Type B pancreatic cell (in vitro differentiated cells): Measurements from ENCODE around the gene GMCL1. TPM values are rescaled to one million over a fixed set of nuclear protein-coding genes. Genes with fewer than 3 reads are reported as not detected.
A peak's percentile ranks its signal among the peaks of the same experiment; 100 is the strongest.
"Not testable (repeated sequence)": the region's sequence is repeated elsewhere in the genome, so short reads cannot be mapped to it uniquely, and the experiment has no call there.

Experiments used
- DNase-seq: peaks from one replicate; pipeline ENCODE4 v3.0.0; 2021; ENCODE audit warnings: mixed read lengths; ENCODE audit not compliant: unreplicated experiment; ENCODE audit errors: extremely low spot score
- H3K27ac Mint-ChIP-seq: 2 replicates; pipeline ENCODE4 v1.8.0; 2021; ENCODE audit warnings: mild to moderate bottlenecking, mixed read lengths
- H3K27me3 Mint-ChIP-seq: 2 replicates; pipeline ENCODE4 v1.8.0; 2021; ENCODE audit warnings: mixed read lengths
- H3K36me3 Mint-ChIP-seq: 2 replicates; pipeline ENCODE4 v1.8.0; 2021; ENCODE audit warnings: mixed read lengths
- H3K4me1 Mint-ChIP-seq: one replicate; pipeline ENCODE4 v1.8.0; 2021; ENCODE audit warnings: mixed read lengths; ENCODE audit not compliant: unreplicated experiment
- H3K4me3 Mint-ChIP-seq: 2 replicates; pipeline ENCODE4 v1.8.0; 2021; ENCODE audit warnings: mild to moderate bottlenecking, mixed read lengths
- H3K9me3 Mint-ChIP-seq: 2 replicates; pipeline ENCODE4 v1.8.0; 2021; ENCODE audit warnings: mixed read lengths
- total RNA-seq: library from RNA; stranded (reverse); gene quantifications from 2 replicates; pipeline ENCODE4 v1.2.1, GENCODE V29; 2021; ENCODE audit warnings: low replicate concordance
- TF ChIP-seq, protein P1 (sequence below): fragments of 200-600 bp; sonication (generic); conservative IDR thresholded peaks from 2 replicates; pipeline ENCODE4 v1.5.0; 2021; ENCODE audit warnings: antibody characterized with exemption, mild to moderate bottlenecking

The GMCL1 gene
- total RNA-seq, 1 donor from 2014 or later, result 23.0 TPM

DNA sequence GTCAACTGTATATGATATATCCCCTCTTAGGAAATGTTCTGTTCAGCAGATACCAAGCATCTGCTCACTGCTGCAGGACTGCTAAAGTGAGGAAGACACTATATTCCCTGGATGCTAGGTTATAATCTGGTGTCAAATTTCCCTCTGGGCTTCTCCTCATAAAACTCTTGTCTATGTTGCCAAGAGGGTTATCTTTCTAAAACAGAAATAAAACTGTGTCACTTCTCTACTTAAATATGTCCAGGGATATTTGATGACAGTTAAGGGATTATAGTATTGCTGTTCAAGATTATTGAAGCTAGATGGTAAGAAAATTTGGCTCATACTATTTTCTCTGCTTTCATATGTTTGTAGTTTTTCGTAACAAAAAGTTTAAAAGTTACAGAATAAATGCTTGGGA is 33.8 kb downstream of the GMCL1 start:
- no peaks in the 10 kb centered on the region for H3K27me3 Mint-ChIP-seq
- no peaks in the 10 kb centered on the region for H3K9me3 Mint-ChIP-seq
- H3K27ac Mint-ChIP-seq, result no peak overlapping the region
- H3K4me3 Mint-ChIP-seq, result no peak overlapping the region
- peaks cover 11% of the 10 kb centered on the region for H3K36me3 Mint-ChIP-seq
- no peak for DNase-seq
- no peaks in the 10 kb centered on the region for H3K4me1 Mint-ChIP-seq
- TF ChIP-seq, protein P1, sequence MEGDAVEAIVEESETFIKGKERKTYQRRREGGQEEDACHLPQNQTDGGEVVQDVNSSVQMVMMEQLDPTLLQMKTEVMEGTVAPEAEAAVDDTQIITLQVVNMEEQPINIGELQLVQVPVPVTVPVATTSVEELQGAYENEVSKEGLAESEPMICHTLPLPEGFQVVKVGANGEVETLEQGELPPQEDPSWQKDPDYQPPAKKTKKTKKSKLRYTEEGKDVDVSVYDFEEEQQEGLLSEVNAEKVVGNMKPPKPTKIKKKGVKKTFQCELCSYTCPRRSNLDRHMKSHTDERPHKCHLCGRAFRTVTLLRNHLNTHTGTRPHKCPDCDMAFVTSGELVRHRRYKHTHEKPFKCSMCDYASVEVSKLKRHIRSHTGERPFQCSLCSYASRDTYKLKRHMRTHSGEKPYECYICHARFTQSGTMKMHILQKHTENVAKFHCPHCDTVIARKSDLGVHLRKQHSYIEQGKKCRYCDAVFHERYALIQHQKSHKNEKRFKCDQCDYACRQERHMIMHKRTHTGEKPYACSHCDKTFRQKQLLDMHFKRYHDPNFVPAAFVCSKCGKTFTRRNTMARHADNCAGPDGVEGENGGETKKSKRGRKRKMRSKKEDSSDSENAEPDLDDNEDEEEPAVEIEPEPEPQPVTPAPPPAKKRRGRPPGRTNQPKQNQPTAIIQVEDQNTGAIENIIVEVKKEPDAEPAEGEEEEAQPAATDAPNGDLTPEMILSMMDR, result no peak

DNA sequence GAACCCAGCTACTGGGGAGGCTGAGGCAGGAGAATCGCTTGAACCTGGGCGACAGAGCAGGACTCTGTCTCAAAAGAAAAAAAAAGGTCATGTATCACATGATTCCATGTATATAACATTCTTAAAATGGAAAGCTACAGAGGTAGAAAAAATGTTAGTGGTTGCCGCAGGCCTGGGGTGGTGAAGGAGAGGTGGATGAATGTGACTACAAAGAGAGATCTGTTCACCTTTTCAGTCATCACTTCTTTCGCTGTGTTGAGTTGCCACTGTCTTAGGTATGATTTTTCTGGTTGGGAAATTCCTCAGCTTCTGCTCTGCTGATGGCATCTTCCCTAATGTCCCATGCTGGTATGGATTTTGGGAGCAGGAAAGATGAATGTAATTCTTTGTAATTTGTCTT is 59.0 kb downstream of the GMCL1 start:
- H3K36me3 Mint-ChIP-seq, result no peaks in the 10 kb centered on the region
- no peak overlapping the region for H3K4me3 Mint-ChIP-seq
- H3K27ac Mint-ChIP-seq, result no peak overlapping the region
- TF ChIP-seq, protein P1, result no peak
- H3K4me1 Mint-ChIP-seq, result peaks cover 3% of the 10 kb centered on the region
- H3K27me3 Mint-ChIP-seq, result no peaks in the 10 kb centered on the region
- DNase-seq, result no peak
- H3K9me3 Mint-ChIP-seq, result no peaks in the 10 kb centered on the region

DNA sequence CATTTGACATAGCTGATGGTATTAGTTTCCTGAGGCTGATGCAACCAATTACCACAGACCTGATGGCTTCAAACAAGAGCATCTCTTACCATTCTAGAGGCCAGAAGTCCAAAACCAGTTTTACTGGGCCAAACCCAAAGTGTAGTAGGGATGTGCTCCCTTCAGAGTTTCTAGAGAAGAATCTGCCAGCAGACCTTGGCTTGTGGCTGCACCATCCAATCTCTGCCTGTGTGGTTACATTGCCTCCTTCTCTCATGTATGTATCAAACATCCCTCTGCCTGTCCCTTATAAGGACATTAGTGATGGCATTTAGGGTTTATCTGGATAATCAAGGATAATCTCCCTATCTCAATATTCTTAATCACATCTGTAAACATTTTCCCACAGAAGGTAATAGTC is 59.8 kb downstream of the GMCL1 start:
- no peak overlapping the region for H3K4me3 Mint-ChIP-seq
- TF ChIP-seq, protein P1, result no peak
- H3K4me1 Mint-ChIP-seq, result peaks cover 8% of the 10 kb centered on the region
- no peaks in the 10 kb centered on the region for H3K27me3 Mint-ChIP-seq
- no peaks in the 10 kb centered on the region for H3K36me3 Mint-ChIP-seq
- H3K27ac Mint-ChIP-seq, result no peak overlapping the region
- no peaks in the 10 kb centered on the region for H3K9me3 Mint-ChIP-seq
- DNase-seq, result no peak

DNA sequence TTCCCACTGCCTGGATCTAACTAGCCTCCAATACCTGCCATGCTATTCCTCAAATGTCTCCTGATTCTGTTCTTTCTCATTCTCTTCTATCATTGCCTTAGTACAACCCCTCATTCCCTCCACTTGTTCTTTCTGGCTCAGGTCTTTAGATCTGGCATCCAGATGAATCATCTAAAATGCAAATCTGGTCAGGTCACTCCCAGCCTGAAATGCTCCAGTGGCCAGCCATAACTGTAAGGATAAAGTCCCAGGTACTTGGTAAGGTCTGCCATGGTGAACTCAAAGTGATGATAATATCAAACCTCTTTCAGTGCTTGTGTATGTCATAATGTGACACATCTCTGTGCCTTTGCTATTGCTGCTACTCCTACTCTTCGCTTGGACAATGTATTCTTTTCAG is 61.4 kb downstream of the GMCL1 start:
- peaks cover 8% of the 10 kb centered on the region for H3K4me1 Mint-ChIP-seq
- no peaks in the 10 kb centered on the region for H3K27me3 Mint-ChIP-seq
- DNase-seq, result no peak
- H3K27ac Mint-ChIP-seq, result no peak overlapping the region
- H3K4me3 Mint-ChIP-seq, result no peak overlapping the region
- no peaks in the 10 kb centered on the region for H3K9me3 Mint-ChIP-seq
- TF ChIP-seq, protein P1, result no peak
- H3K36me3 Mint-ChIP-seq, result no peaks in the 10 kb centered on the region

DNA sequence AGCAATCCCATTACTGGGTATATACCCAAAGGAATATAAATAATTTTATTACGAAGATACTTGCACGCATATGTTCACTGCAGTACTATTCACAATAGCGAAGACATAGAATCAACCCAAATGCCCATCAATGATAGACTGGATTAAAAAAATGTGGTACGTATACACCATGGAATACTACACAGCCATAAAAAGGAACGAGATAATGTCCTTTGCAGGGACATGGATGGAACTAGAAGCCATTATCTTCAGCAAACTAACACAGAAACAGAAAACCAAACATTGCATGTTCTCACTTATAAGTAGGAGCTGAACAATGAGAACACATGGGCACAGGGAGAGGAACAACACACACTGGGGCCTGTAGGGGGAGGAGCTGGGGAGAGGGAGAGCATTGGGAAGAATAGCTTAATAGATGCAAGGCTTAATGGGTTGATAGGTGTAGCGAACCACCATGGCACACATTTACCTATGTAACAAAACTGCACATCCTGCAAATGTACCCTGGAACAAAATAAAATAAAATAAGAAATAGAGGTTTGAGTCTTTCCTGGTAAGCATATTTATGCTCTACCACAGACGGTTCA is 63.5 kb downstream of the GMCL1 start:
- H3K4me3 Mint-ChIP-seq, result peak overlapping the region; percentile 100
- not testable (repeated sequence) for H3K27me3 Mint-ChIP-seq, H3K9me3 Mint-ChIP-seq, DNase-seq, H3K4me1 Mint-ChIP-seq
- H3K27ac Mint-ChIP-seq, result peak overlapping the region; percentile 96
- H3K36me3 Mint-ChIP-seq, result peaks cover 13% of the 10 kb centered on the region
- TF ChIP-seq, protein P1, result peak; percentile 42
